BJ (cell line): Measurements from ENCODE around the gene HMGCLL1. TPM values are rescaled to one million over a fixed set of nuclear protein-coding genes. Genes with fewer than 3 reads are reported as not detected.

Experiments
- CTCF ChIA-PET: fragments of 350-600 bp; formaldehyde crosslinking; extraction: SDS; loops from one replicate; lab custom pipeline; 2021; ENCODE audit warnings: antibody characterized with exemption, inconsistent platforms; lab: Yijun Ruan, JAX
- POLR2A ChIA-PET: fragments of 300-600 bp; sonication (Branson Sonifier 250); formaldehyde crosslinking; extraction: SDS; loops from one replicate; lab custom pipeline; 2021; ENCODE audit warnings: antibody characterized with exemption; lab: Charles Lee
- DNase-seq: peaks from one replicate; pipeline ENCODE4 v3.0.0-alpha.2; 2011; ENCODE audit warnings: low read depth
- H3K27me3 ChIP-seq: 2 replicates; pipeline ENCODE4 v1.6.0; 2011; ENCODE audit warnings: low read length; ENCODE audit not compliant: control insufficient read depth, insufficient read depth
- H3K36me3 ChIP-seq: 2 replicates; pipeline ENCODE4 v1.5.1; 2011; ENCODE audit warnings: low read length; ENCODE audit not compliant: control insufficient read depth, insufficient read depth
- H3K4me3 ChIP-seq: 2 replicates; pipeline ENCODE4 v1.5.1; 2011; ENCODE audit warnings: low read depth, mild to moderate bottlenecking, control low read depth, low read length
- polyA plus RNA-seq: library from polyadenylated mRNA; depleted of rRNA; stranded (reverse); fragments of >200 nt; gene quantifications from 2 replicates; pipeline ENCODE4 v1.2.3, GENCODE V29; 2011
- TF ChIP-seq, protein P1 (sequence below): IDR thresholded peaks from 2 replicates; pipeline ENCODE4 v1.5.1; 2011; ENCODE audit warnings: low read depth, mild to moderate bottlenecking, control low read depth, inconsistent platforms, low read length, moderate library complexity; ENCODE audit not compliant: insufficient read depth

The HMGCLL1 gene
- polyA plus RNA-seq, 1 experiment, result not detected

DNA sequence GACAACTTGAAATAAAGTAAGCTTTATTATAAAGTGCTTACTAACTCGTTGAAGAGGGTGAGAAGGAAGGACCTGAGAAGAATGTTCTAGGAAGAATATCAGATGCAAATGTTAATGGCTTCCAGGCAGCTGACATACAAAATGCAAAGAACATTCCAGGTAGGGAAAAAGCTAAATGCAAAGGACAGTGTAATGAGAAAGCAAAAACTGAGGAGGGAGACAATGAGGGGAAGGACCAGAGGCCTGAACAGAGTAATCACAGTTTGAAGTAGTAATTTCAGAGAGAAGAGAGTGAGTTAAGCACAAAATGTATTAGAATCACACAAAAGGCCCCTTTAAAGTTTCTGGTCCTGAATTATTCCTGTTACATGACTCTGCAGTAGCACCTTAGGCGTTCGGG, 81.3 kb downstream of the HMGCLL1 start:
- H3K4me3 ChIP-seq, result no peak overlapping the region
- no peak for DNase-seq
- ChIA-PET CTCF (no interaction called here), POLR2A (no interaction called here)
- no peaks in the 10 kb centered on the region for H3K27me3 ChIP-seq
- TF ChIP-seq, protein P1, sequence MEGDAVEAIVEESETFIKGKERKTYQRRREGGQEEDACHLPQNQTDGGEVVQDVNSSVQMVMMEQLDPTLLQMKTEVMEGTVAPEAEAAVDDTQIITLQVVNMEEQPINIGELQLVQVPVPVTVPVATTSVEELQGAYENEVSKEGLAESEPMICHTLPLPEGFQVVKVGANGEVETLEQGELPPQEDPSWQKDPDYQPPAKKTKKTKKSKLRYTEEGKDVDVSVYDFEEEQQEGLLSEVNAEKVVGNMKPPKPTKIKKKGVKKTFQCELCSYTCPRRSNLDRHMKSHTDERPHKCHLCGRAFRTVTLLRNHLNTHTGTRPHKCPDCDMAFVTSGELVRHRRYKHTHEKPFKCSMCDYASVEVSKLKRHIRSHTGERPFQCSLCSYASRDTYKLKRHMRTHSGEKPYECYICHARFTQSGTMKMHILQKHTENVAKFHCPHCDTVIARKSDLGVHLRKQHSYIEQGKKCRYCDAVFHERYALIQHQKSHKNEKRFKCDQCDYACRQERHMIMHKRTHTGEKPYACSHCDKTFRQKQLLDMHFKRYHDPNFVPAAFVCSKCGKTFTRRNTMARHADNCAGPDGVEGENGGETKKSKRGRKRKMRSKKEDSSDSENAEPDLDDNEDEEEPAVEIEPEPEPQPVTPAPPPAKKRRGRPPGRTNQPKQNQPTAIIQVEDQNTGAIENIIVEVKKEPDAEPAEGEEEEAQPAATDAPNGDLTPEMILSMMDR, result no peak
- H3K36me3 ChIP-seq, result no peaks in the 10 kb centered on the region

GRCh38 chr6:55496201-55496600, 82.8 kb downstream of the HMGCLL1 start:
- TF ChIP-seq, protein P1, result no peak
- Histone ChIP-seq H3K36me3 (no peaks in the 10 kb centered on the region), H3K4me3 (no peak overlapping the region), H3K27me3 (no peaks in the 10 kb centered on the region)
- POLR2A ChIA-PET, result no interaction called here
- CTCF ChIA-PET, result no interaction called here
- no peak for DNase-seq

DNA sequence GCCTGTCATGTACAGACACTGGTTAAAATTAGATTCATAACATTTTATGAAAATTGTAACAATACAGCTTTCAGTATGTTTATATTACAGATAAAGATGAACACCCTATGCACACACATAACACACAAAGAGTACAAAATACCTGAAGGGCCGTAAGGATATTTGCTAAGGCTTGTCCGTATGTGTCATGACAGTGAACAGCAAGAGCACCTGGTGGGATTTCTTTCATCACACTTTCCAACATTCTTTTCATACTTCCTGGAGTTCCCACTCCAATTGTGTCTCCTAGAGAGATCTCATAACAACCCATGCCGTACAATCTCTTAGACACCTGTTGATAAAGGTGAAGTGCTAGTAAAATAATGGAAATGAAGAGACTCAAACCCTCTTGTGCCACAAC, 83.7 kb downstream of the HMGCLL1 start:
- no peaks in the 10 kb centered on the region for H3K36me3 ChIP-seq
- DNase-seq, result no peak
- TF ChIP-seq, protein P1, result no peak
- H3K27me3 ChIP-seq, result no peaks in the 10 kb centered on the region
- POLR2A ChIA-PET, result no interaction called here
- H3K4me3 ChIP-seq, result no peak overlapping the region
- CTCF ChIA-PET, result interaction anchor here (0.5 kb wide), 1 partner anchor 18 kb away, joined by 3 read pairs; no protein-coding TSS in a partner anchor

DNA sequence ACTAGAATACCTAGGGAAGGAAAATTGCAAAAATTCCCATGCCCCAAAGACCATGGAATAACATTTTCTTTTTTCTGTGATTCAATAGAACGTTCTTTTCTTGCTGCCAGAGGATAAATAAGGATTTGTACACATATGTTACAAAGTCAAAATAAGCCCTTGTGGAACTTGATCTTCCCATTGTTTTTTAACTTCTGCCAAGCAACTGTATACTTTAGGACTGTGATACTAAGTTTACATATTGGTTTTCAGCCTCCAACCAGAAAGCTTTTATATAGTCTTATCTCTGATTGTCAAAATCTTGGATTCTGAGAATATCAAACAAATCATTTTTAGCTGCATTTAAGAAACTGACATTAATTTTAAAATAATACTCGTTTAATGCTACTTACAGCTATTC, 84.6 kb downstream of the HMGCLL1 start:
- no peaks in the 10 kb centered on the region for H3K36me3 ChIP-seq
- ChIA-PET CTCF (no interaction called here), POLR2A (no interaction called here)
- H3K27me3 ChIP-seq, result no peaks in the 10 kb centered on the region
- H3K4me3 ChIP-seq, result no peak overlapping the region
- no peak for DNase-seq
- TF ChIP-seq, protein P1, result no peak

DNA sequence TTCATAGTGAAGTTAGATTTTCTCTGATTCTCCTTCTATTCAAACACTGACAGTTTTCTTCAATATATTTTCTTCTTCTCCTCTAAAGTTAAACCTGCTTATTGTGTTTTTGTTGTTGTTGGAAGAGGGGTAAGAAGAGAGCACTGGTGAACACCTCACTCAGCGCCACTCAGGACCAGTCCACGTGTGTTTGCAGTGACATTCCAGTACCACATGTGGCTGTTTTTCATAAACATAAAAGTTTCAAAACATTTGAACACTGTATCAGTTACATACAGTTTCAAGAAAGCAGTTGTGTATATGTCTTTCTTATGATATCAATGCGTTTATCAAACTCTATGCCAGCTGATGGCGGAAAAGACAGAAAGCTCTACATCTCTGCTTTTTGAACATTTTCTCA, 86.7 kb downstream of the HMGCLL1 start:
- POLR2A ChIA-PET, result no interaction called here
- TF ChIP-seq, protein P1, result no peak

More for the DNA sequence above, 86.7 kb downstream of the HMGCLL1 start:
- Histone ChIP-seq H3K27me3 (no peaks in the 10 kb centered on the region), H3K36me3 (no peaks in the 10 kb centered on the region), H3K4me3 (no peak overlapping the region)
- DNase-seq, result no peak
- CTCF ChIA-PET, result no interaction called here
